Measurements from ENCODE around the gene LPP.

DNA sequence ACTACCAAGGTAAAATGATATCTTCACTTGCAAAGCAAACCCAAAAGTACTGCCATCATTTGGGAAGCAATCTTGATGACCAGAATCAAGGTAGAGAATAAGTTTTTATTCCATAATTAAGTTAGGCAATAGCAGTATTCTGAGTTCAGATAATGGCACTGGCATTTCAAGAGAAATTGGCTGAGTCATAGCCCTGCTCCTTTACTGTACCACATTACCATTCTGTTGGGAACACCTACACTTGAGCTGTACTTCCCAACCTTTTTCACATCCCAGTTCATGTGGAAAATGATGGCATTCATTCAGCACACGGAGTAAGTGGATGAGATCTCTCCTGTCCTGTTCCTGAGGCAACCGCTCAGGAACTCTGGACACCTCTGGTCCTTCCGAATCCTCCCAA lies 706.2 kb downstream of the LPP start:
- no peak for TF ChIP-seq EZH2 (IDR thresholded peaks at IDR 0.05; ENCODE audit: low read length, unreplicated experiment)
- no peak for TF ChIP-seq CTCF (conservative IDR thresholded peaks at IDR 0.05; ENCODE audit: low read depth, low read length)
- TF ChIP-seq EZH2phosphoT487 (IDR thresholded peaks at IDR 0.05; ENCODE audit: borderline replicate concordance, low read length), result no peak

All from PC-3 (cell line).